ENCODE measurements around the gene RABEP2. TPM values are rescaled to one million over a fixed set of nuclear protein-coding genes. Genes with fewer than 3 reads are reported as not detected.

The RABEP2 gene
- total RNA-seq, 1 experiment from 2014 or later: 17.6 TPM

DNA sequence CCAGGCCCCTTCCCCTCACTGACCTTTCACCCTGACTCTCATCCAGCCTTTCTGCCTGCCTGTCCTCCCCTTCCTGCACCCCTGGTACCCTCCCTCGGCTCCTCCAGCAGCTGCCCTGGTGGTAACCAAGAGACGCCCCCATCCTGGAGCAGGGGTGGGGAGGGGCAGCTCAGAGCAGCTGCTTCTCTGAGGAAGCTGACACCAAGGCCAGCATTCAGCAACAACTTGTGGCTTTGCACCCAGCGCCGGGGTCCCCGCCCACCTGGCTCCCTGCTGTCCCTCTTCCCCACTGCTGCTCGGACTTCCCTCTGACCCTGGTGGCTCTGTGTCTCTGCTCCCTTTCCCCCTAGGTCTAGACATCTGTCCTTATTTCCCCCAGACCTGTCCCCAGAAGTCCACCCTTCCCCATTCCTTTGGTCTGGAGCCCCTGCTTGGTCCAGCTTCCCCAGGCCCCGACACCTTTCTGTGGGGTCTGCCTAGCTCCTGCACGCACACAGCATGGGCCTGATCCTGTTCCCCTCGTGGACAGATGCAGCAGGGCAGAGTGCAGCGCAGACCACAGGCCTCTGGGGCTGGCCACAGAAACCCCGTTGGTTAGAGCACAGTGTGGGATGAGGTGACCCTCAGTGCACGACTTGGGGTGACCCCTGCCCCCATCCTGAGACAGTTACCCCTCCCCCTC is 47.9 kb downstream of the RABEP2 start:
- POLR2A ChIA-PET (ENCODE audit: low non-redundant PET): no interaction called here
- BruUV-seq (replicated peaks): no TSS peak
- no peaks in the 10 kb centered on the region for H3K9me3 ChIP-seq (ENCODE audit: low read depth, low read length, poor library complexity, severe bottlenecking)
- no peak for DNase-seq (ENCODE audit: low spot score)
- TF ChIP-seq, protein P1, sequence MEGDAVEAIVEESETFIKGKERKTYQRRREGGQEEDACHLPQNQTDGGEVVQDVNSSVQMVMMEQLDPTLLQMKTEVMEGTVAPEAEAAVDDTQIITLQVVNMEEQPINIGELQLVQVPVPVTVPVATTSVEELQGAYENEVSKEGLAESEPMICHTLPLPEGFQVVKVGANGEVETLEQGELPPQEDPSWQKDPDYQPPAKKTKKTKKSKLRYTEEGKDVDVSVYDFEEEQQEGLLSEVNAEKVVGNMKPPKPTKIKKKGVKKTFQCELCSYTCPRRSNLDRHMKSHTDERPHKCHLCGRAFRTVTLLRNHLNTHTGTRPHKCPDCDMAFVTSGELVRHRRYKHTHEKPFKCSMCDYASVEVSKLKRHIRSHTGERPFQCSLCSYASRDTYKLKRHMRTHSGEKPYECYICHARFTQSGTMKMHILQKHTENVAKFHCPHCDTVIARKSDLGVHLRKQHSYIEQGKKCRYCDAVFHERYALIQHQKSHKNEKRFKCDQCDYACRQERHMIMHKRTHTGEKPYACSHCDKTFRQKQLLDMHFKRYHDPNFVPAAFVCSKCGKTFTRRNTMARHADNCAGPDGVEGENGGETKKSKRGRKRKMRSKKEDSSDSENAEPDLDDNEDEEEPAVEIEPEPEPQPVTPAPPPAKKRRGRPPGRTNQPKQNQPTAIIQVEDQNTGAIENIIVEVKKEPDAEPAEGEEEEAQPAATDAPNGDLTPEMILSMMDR (conservative IDR thresholded peaks at IDR 0.05; ENCODE audit: low read depth, low read length): no peak
- TF ChIP-seq EZH2 (IDR thresholded peaks at IDR 0.05; ENCODE audit: borderline replicate concordance, low read depth, low read length, poor library complexity, severe bottlenecking): no peak
- no peak overlapping the region for H3K4me3 ChIP-seq (ENCODE audit: low read depth, low read length, poor library complexity, severe bottlenecking)
- CTCF ChIA-PET: no interaction called here
- intact Hi-C loops (cut with micrococcal nuclease; ENCODE audit: unreplicated experiment): loop anchor here (10.0 kb wide), 1 partner anchor 48 kb away; the partner anchor contains the start of gene RABEP2
- peaks cover 3% of the 10 kb centered on the region for H3K36me3 ChIP-seq (ENCODE audit: insufficient read depth, low read length, poor library complexity, severe bottlenecking)
- no peak overlapping the region for H3K27ac ChIP-seq (ENCODE audit: low read depth, low read length, poor library complexity, severe bottlenecking)
- no peaks in the 10 kb centered on the region for H3K27me3 ChIP-seq (replicated peaks; ENCODE audit: insufficient read depth, low read depth, low read length, poor library complexity)
- H3K4me1 ChIP-seq (ENCODE audit: insufficient read depth, low read length, poor library complexity, severe bottlenecking): no peaks in the 10 kb centered on the region

DNA sequence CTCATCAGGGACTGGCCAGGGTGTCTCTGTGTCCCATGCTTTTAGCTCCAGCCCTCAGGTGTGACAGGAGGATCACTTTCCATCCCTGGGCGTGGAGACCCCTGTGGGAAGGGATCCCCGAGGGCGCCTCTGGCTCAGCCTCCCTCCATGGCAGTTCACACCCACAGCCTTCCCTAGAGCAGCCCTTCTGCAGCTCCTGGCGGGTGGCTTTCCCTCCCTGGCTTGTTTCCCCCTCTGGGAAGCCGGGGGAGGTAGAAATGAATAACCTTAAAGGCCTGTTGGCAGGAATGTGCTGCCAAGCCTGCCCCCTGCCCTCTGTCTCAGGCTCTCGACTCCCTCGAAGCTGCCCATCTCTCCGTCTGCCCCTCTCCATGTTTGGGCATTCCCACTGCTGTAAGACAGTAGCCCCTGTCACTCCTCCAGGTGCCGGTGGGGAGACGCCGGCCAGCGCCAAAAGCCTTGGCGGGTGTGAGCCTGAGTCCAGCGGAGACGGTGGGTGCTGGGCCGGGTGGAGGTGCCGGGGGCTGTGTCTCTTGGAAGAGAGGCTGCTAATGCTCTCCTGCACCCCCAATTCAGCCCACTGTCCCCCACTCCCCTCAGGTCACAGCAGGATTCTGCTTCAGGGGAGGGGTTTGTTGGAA is 48.9 kb downstream of the RABEP2 start:
- Histone ChIP-seq H3K4me1 (ENCODE audit: insufficient read depth, low read length, poor library complexity, severe bottlenecking) (no peaks in the 10 kb centered on the region), H3K27me3 (replicated peaks; ENCODE audit: insufficient read depth, low read depth, low read length, poor library complexity) (no peaks in the 10 kb centered on the region), H3K27ac (ENCODE audit: low read depth, low read length, poor library complexity, severe bottlenecking) (no peak overlapping the region), H3K36me3 (ENCODE audit: insufficient read depth, low read length, poor library complexity, severe bottlenecking) (peaks cover 11% of the 10 kb centered on the region), H3K9me3 (ENCODE audit: low read depth, low read length, poor library complexity, severe bottlenecking) (no peaks in the 10 kb centered on the region), H3K4me3 (ENCODE audit: low read depth, low read length, poor library complexity, severe bottlenecking) (no peak overlapping the region)
- no TSS peak for BruUV-seq (replicated peaks)
- ChIA-PET POLR2A (ENCODE audit: low non-redundant PET) (no interaction called here), CTCF (interaction anchor here (1.5 kb wide), 1 partner anchor 53 kb away, joined by 6 read pairs; no protein-coding TSS in a partner anchor)
- TF ChIP-seq EZH2 (IDR thresholded peaks at IDR 0.05; ENCODE audit: borderline replicate concordance, low read depth, low read length, poor library complexity, severe bottlenecking): no peak
- TF ChIP-seq, protein P1 (conservative IDR thresholded peaks at IDR 0.05; ENCODE audit: low read depth, low read length): no peak
- intact Hi-C loops (cut with micrococcal nuclease; ENCODE audit: unreplicated experiment): loop anchor here (10.0 kb wide), 1 partner anchor 49 kb away; the partner anchor contains the start of gene RABEP2
- DNase-seq (ENCODE audit: low spot score): no peak

DNA sequence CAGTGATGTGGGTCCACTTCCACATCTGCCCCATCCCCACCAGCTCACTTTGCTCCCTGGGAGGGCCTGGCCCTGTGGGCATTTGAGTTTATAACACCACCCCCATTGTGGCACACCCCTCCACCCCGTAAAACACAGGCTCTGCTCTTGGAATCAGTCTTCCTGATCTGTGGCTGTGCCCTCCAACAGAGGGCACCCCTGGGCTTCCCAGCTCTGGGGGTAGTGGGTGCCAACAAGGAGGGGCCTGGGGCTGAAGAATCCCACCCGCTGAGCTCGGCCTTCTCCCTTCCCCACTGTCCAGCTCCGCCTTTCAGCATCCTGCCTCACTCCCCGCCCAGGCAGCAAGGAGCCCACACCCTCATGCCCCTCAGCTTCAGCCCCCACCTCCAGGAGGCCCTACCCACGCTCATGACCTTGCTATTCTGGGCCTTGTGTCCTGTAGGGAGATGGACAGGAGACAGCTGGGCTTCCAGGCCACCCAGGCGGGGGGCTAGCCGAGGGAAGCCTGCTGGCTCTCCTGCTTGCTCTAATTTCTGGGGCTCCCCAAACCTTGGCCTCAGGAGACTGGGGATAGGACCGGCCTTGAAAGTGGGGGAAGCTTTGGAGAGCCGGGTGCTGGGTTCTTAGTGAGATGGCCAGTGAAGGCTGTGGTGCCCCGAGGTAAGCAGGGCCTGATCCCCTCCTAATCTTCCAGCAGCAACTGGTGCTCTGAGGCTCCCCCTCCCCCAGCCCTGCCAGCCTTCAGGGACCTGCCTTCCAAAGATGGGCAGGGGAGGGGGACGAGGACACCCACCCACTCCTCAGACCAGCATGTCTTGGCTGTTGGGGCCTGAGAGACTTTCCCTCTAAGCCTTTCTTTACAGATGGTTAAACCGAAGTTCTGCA is 49.7 kb downstream of the RABEP2 start:
- Histone ChIP-seq H3K27ac (ENCODE audit: low read depth, low read length, poor library complexity, severe bottlenecking) (peak overlapping the region; percentile 16), H3K4me3 (ENCODE audit: low read depth, low read length, poor library complexity, severe bottlenecking) (no peak overlapping the region), H3K27me3 (replicated peaks; ENCODE audit: insufficient read depth, low read depth, low read length, poor library complexity) (no peaks in the 10 kb centered on the region), H3K9me3 (ENCODE audit: low read depth, low read length, poor library complexity, severe bottlenecking) (no peaks in the 10 kb centered on the region), H3K36me3 (ENCODE audit: insufficient read depth, low read length, poor library complexity, severe bottlenecking) (peaks cover 11% of the 10 kb centered on the region), H3K4me1 (ENCODE audit: insufficient read depth, low read length, poor library complexity, severe bottlenecking) (no peaks in the 10 kb centered on the region)
- intact Hi-C loops (cut with micrococcal nuclease; ENCODE audit: unreplicated experiment): loop anchor here (10.0 kb wide), 1 partner anchor 49 kb away; the partner anchor contains the start of gene RABEP2
- CTCF ChIA-PET: interaction anchor here (1.5 kb wide), 1 partner anchor 53 kb away, joined by 6 read pairs; no protein-coding TSS in a partner anchor
- TF ChIP-seq EZH2 (IDR thresholded peaks at IDR 0.05; ENCODE audit: borderline replicate concordance, low read depth, low read length, poor library complexity, severe bottlenecking): no peak
- TF ChIP-seq, protein P1 (conservative IDR thresholded peaks at IDR 0.05; ENCODE audit: low read depth, low read length): no peak
- POLR2A ChIA-PET (ENCODE audit: low non-redundant PET): no interaction called here
- no TSS peak for BruUV-seq (replicated peaks)
- DNase-seq (ENCODE audit: low spot score): no peak
